GM04504 (cell line): ENCODE results near the gene GSG1.
"Not testable (repeated sequence)": the region's sequence is repeated elsewhere in the genome, so short reads cannot be mapped to it uniquely, and the experiment has no call there.

Source experiments
- DNase-seq: peaks from one replicate; pipeline ENCODE4 v3.0.0-alpha.2; 2012; ENCODE audit warnings: low read depth

GSG1 gene

DNA sequence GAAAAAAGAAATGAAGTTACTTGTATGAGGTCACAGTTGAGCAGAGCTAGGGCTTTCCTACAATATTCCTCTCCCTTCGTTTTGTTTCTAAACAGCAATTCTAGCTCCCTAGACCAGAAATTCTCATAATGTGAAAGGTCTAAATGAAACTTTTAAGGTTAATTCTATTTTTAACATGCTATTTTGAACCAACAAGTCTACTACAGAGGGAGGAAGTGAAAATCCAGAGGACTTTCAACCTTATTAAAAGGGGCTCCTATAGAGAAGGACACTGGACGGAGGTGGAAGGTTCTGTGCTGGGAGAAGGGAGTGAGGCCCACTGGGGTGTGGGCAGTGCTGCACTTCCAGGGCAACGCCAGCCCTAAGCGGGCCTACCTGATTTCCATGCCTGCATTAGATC is 13.4 kb downstream of the GSG1 start:
- no peak for DNase-seq

DNA sequence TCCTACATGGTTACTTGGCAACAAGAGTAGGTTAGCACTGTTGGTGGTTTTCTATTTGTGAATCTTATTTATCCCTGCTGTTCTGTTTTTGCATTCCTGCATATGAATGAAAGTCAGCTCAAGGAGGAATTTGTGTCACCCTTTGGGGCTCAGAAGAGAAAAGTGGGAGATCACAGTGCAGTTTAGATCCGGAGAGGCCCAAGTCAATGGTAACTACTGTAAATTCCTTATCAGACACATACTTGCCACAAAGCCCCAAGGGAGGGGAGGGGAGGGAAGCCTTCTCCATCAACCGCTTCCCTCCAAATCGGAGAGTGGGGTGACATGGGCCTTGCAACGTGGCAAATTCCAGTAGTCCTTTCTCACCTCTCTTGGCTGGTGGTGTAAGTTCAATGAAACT is 15.0 kb downstream of the GSG1 start:
- no peak for DNase-seq

- no peak for DNase-seq
Observed at GRCh38 chr12:13087766-13088165, 15.7 kb downstream of the GSG1 start.

- no peak for DNase-seq
Observed at GRCh38 chr12:13085968-13086686, 17.3 kb downstream of the GSG1 start.

GRCh38 chr12:13084898-13085640 is 18.4 kb downstream of the GSG1 start:
- no peak for DNase-seq

DNA sequence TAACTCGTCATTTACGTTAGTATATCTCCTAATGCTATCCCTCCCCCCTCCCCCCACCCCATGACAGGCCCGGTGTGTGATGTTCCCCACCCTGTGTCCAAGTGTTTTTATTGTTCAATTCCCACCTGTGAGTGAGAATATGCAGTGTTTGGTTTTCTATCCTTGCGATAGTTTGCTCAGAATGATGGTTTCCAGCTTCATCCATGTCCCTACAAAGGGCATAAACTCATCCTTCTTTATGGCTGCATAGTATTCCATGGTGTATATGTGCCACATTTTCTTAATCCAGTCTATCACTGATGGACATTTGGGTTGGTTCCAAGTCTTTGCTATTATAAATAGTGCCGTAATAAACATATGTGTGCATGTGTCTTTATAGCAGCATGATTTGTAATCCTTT is 19.8 kb downstream of the GSG1 start:
- DNase-seq: not testable (repeated sequence)

DNA sequence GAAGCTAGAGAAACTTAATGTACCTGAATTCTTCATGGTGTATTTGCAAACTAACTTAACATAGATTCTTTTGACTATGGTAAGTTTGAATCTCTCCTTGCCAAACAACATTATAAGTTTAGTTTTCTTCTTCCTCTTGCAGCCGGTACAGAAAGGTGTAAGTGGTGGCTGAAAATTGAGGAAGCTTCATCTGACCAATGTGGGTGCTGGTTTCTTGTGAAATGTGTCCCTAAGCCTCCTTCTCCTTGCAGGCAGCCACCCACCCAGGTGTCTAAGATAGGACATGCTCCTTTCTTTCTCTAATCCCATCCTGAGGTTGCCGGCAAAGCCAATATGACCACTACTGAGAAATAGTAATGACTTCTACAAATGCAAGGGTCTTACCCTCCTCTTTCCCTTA is 20.6 kb downstream of the GSG1 start:
- no peak for DNase-seq

DNA sequence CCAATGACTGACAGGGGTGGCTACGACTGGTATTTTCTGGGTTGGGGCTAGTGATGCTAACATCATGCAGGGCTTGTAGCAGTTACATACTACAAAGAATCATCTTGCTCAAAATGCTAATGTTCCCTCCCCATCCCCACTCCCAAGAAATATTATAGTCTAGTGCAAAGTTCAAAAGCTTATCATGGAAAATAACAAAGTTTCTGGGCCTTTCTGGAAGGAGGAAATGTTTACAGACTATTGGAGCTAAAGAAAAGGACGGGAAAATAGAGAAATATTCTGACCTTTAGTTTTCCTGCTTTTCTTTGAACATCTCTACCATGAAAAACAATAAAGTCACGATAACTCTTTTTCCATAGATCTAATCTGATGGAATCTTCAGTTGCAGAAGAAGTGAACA is 23.2 kb downstream of the GSG1 start:
- DNase-seq: no peak

GRCh38 chr12:13079440-13079906 is 24.0 kb downstream of the GSG1 start:
- DNase-seq: no peak

DNA sequence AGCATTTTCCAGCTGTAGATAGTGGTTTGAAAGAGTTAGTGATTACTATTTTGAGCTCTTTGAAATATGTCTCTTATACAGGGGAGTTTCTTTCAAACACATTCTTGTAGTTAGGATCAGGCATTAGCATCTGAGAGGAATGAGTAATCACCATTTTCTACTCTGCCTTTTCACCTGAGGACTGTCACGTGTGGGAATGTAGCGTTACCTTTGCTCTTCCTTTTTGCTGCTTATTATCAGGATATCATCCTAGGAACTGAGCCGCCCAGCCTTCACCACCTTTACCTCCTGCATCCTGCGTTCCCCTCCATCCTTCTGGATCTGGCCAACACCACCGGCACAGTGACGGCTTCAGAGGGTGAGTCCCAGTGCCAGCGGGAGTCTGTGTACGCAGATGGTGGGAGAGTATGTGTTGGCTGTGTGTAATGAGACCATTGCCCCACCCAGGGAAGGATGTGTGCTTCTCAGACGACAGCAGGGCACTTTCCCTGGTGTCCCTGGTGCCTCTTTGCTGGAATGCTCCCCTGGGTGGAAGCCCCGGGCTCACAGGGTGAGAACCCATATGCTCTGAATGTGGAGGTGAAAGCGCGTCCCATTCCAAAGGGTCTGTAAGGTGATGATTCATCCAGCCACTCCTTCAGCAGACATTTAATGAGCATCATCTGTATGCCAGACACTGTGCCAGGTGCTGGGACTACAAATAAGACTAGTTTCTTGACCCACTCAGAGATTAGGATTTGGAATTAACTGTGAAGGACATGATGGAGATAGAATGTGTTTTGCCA is 27.5 kb downstream of the GSG1 start:
- DNase-seq: no peak

DNA sequence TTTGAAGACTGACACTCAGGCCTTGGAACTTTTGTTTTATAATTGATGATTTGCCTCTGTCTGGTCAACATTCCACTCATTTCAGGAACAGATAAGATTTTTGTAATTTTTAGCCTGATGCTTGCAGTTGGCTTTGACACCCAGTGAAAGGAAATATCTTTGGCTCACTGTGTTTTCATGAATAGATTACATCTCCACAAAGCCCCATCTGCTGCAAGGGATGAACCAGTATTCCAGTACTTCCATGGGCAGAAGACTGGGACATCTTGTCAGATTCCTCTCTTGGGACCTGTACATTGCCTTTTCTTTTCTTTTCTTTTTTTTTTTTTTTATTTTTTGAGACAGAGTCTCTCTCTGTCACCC is 28.4 kb downstream of the GSG1 start:
- DNase-seq: no peak

- DNase-seq: no peak
Observed at GRCh38 chr12:13074396-13075117, 28.9 kb downstream of the GSG1 start.

DNA sequence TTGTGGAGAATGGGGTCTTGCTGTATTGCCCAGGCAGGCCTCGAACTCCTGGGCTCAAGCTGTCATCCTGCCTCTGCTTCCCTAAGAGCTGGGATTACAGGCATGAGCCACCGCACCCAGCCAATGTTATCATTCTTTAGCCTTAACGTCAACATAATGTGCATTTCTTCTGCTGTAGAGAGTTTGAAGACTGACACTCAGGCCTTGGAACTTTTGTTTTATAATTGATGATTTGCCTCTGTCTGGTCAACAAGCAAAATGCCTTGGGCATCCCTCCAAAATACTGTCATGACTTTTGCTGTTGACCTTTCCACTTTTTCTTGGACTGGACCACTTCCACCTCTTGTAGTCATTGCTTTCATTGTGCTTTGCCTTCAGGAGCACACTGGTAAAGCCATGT is 30.3 kb downstream of the GSG1 start:
- DNase-seq: no peak

- no peak for DNase-seq
Observed at GRCh38 chr12:13071305-13072280, 31.9 kb downstream of the GSG1 start.

GRCh38 chr12:13069380-13069779 is 34.1 kb downstream of the GSG1 start:
- DNase-seq: no peak

DNA sequence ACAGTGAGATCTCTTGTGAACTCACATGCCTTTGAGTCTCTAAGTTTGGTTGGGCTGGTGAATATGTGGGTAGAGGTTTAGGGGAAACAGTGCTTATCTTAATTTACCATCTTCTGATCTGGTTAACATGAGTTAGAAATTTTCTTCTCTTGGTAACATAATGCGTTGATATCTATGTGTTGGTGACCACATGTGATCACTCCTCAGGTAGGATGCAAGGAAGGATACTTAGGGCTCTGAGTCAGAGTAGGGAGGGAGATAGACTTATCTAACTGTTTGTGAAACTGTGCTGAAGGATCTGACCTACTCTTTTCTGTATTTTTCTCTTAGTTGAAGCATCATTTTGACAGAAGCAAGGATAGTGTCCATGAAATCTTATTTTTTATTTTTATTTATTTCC is 36.1 kb downstream of the GSG1 start:
- DNase-seq: no peak

- no peak for DNase-seq
Observed at GRCh38 chr12:13066459-13066858, 37.0 kb downstream of the GSG1 start.

DNA sequence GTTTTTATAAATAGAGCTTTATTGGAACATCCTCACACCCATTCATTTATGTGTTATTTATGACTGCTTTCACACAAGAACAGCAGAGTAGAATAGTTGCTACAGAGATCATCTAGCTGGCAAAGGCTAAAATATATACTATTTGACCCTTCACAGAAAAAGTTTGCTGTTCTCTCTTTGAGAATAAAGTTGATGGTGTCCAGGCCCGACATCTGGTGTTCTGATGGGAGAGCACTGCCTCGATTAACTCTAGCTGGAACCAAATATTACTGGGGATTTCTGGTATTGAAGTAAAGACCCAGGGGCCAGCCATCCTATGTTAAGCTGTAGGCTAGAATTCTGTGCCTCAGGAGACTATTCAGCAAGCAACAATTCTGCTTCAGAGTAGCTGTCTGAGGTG is 37.5 kb downstream of the GSG1 start:
- DNase-seq: no peak

DNA sequence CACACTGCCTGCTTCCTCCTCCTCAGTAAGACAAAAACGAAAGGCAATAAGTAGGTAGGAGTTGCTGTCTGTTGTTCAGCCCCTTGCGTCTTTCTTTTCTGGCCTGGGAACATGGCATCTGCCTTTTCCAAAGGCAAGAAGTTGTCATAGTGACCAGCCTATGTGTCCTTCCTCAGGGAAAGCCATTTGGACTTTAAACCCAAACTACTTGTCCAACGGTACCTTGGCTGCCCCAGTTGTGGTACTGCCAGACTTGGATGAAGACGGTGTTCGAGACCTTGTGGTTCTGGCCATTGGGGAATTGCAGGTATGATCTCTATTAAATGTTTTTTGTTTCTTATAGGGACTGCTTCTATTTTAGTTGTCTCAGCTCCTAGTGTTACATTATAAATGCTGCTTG is 40.8 kb downstream of the GSG1 start:
- DNase-seq: no peak

- no peak for DNase-seq
Observed at GRCh38 chr12:13061377-13061776, 42.1 kb downstream of the GSG1 start.

- no peak for DNase-seq
Observed at GRCh38 chr12:13060581-13060980, 42.9 kb downstream of the GSG1 start.
